ENCODE results near the gene RALA.

The RALA gene

DNA sequence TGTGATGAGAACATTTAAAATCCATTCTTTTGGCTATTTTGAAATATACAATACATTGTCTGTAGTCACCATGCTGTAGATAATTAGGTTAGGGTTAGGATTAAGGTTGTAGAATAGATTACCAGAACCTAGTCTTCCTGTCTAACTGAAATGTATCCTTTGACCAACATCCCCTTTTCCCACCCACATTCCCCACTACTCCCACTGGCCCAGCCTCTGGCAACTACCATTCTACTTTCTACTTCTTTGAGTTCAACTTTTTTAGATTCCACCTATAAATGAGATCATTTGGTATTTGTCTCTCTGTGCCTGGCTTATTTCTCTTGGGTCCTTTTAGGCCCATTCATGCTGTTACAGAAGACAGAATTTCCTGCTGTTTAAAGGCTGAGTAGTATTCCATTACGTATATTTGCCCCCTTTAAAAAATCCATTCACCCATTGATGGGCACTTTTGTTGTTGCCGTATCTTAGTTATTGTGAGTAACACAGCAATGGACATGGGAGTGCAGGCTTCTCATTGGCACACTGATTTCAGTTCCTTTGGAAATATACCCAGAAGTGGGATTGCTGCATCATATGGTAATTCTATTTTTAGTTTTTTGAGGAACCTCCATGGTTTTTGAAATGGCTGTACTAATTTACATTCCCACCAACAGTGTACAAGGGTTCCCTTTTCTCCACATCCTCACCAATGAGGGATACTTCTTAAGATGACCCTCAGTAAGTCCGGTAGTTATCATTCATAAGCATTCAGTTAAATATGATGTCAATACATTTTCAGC lies 104.0 kb downstream of the RALA start:
- TF ChIP-seq CTCF (IDR thresholded peaks at IDR 0.05; ENCODE audit: low read depth, low read length) = no peak

DNA sequence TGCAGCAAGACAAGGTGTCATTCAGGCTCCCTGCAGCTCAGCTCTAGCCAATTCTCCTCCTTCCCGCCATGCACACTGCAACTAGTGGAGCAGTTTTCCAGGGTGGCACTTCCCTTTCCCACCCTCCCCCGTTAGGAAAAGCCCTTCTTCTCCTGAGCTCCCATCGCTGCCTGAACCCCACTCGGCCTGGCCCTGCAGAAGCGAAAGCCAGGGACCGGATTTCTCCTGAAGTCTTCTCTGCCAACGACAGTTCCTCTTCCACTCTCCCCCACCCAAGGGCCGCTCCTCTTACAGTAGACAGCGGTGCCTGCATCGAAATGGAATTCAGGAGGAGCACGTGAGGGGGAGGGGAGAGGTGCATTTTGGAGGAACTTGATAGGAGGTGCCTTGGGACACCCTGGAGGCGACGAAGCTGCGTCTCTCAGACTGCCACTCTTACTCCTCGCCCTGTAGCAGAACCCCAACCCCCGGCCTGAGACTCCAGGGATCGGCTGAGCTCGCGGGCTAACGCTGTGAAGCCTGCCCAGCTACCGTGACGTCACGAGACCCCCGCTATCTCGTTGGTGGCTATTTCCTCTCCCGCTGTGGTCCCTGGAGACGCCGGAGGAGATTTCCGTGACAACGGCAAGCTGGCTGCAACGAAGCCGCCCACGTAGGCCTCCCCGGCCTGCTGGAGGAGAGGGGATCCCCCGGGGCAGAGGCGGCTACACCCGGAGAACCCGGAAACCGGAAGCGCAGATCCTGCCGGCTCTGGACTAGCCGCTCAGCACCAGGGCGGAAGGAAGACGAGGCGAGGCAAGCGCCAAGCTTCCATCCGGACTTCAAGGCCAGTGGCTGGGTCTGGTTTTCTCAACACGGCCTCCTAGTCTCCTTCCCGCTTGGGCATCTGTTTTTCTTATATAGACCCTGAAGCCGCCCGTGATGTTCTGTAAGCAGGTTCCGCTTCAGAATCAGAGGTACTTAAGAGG lies 109.7 kb downstream of the RALA start:
- H3K4me3 ChIP-seq (ENCODE audit: low read depth, low read length) = peak overlapping the region; percentile 61
- no peak for TF ChIP-seq CTCF (IDR thresholded peaks at IDR 0.05; ENCODE audit: low read depth, low read length)

More for the DNA sequence above, 104.0 kb downstream of the RALA start:
- H3K4me3 ChIP-seq (ENCODE audit: low read depth, low read length) = no peak overlapping the region

- H3K4me3 ChIP-seq (ENCODE audit: low read depth, low read length) = peak overlapping the region; percentile 61
- no peak for TF ChIP-seq CTCF (IDR thresholded peaks at IDR 0.05; ENCODE audit: low read depth, low read length)
These were observed 110.7 kb downstream of the RALA start for GRCh38 chr7:39733881-39734632.

- H3K4me3 ChIP-seq (ENCODE audit: low read depth, low read length) = peak overlapping the region; percentile 61
- TF ChIP-seq CTCF (IDR thresholded peaks at IDR 0.05; ENCODE audit: low read depth, low read length) = no peak
These were observed 111.2 kb downstream of the RALA start for GRCh38 chr7:39734633-39735004.

- H3K4me3 ChIP-seq (ENCODE audit: low read depth, low read length) = no peak overlapping the region
- no peak for TF ChIP-seq CTCF (IDR thresholded peaks at IDR 0.05; ENCODE audit: low read depth, low read length)
These were observed 112.5 kb downstream of the RALA start for GRCh38 chr7:39735903-39736302.

DNA sequence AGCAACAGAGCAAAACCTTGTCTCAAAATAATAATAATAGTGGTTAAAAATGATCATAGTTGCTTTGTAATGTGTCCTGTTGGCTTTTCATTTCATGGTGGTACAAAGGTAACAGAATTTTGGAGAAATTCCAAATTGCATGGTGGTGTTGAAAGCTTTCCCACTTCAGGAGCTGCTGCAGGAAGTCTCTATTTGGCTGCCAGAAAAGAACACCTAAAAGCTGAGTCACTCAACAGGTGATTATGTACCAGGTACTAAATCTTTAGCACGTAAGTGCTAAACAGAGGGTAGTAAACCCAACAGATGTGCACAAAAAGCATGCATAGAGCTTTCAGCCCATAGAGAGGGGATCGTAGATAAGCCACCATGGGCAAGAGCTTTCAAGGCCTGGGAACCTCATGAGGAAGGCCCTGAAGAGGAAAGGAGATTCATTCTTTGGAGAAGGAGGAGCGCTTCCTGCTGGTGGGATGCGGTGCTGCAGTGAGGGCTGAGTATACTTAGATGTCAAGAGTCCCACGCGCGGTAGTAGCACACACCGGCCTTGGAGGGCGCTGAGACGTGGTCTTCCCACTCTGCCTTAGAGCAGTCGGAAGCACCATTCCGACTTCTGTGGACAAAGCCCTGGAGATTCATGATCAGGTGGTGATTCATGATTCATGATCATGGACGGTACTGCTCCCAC lies 118.7 kb downstream of the RALA start:
- TF ChIP-seq CTCF (IDR thresholded peaks at IDR 0.05; ENCODE audit: low read depth, low read length) = peak; percentile 58
- no peak overlapping the region for H3K4me3 ChIP-seq (ENCODE audit: low read depth, low read length)

All from WI38 (cell line).